ENCODE measurements around the gene PPP1R2B. TPM values are rescaled to one million over a fixed set of nuclear protein-coding genes. Genes with fewer than 3 reads are reported as not detected.

The PPP1R2B gene
- total and polyA plus RNA-seq, 2 experiments from 2014 or later: not detected

DNA sequence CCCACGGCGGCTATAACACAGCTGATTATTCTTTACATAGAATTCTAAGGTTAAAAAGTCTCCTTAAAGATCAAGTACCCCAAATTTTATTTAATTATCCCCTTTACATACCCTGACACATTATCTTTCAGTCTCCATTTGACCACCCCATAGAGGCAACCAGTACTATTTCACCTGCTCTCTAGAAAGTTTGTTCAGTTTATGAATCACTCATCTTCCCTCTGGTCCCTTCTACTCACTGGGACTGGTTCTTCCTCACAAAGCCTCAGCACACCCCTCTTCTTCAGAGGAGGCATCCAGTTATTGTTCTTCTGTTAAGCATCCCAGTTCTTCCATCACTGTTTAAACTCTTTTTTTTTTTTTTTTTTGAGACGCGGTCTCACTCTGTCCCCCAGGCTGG is 42.8 kb downstream of the PPP1R2B start:
- no peaks in the 10 kb centered on the region for H3K36me3 ChIP-seq
- TF ChIP-seq, protein P1, sequence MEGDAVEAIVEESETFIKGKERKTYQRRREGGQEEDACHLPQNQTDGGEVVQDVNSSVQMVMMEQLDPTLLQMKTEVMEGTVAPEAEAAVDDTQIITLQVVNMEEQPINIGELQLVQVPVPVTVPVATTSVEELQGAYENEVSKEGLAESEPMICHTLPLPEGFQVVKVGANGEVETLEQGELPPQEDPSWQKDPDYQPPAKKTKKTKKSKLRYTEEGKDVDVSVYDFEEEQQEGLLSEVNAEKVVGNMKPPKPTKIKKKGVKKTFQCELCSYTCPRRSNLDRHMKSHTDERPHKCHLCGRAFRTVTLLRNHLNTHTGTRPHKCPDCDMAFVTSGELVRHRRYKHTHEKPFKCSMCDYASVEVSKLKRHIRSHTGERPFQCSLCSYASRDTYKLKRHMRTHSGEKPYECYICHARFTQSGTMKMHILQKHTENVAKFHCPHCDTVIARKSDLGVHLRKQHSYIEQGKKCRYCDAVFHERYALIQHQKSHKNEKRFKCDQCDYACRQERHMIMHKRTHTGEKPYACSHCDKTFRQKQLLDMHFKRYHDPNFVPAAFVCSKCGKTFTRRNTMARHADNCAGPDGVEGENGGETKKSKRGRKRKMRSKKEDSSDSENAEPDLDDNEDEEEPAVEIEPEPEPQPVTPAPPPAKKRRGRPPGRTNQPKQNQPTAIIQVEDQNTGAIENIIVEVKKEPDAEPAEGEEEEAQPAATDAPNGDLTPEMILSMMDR (IDR thresholded peaks at IDR 0.05; ENCODE audit: low read depth, low read length): no peak
- no peak overlapping the region for H3K4me3 ChIP-seq
- H3K27me3 ChIP-seq: no peaks in the 10 kb centered on the region
- H3K4me1 ChIP-seq (ENCODE audit: low read depth): peaks cover 3% of the 10 kb centered on the region
- no peak for DNase-seq (ENCODE audit: low read depth in 1 of 2, low spot score in 1 of 2)
- no peaks in the 10 kb centered on the region for H3K9me3 ChIP-seq (ENCODE audit: low read depth)
- H3K27ac ChIP-seq: no peak overlapping the region

DNA sequence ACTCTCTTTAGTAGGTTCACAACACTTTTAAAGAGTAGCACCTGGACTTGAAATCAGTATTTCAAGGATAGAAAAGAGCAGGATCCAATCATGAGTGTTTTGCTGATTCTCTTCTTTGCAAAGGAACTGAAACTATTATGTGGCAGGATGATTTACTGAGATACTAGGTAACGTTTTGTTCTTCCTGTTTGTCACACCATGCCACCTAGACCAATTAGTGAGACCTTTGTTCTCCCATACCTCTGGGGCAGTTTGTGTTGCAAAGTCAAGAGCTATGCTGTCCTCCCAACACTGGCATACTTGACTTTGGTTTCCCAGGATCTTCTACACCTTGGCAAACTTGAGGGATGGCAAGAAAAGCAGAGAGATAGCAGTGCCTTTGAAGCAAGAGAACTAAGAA is 43.4 kb downstream of the PPP1R2B start:
- H3K36me3 ChIP-seq: no peaks in the 10 kb centered on the region
- peaks cover 3% of the 10 kb centered on the region for H3K4me1 ChIP-seq (ENCODE audit: low read depth)
- no peaks in the 10 kb centered on the region for H3K27me3 ChIP-seq
- TF ChIP-seq, protein P1 (IDR thresholded peaks at IDR 0.05; ENCODE audit: low read depth, low read length): no peak
- no peak for DNase-seq (ENCODE audit: low read depth in 1 of 2, low spot score in 1 of 2)
- H3K9me3 ChIP-seq (ENCODE audit: low read depth): no peaks in the 10 kb centered on the region
- H3K4me3 ChIP-seq: no peak overlapping the region
- no peak overlapping the region for H3K27ac ChIP-seq

DNA sequence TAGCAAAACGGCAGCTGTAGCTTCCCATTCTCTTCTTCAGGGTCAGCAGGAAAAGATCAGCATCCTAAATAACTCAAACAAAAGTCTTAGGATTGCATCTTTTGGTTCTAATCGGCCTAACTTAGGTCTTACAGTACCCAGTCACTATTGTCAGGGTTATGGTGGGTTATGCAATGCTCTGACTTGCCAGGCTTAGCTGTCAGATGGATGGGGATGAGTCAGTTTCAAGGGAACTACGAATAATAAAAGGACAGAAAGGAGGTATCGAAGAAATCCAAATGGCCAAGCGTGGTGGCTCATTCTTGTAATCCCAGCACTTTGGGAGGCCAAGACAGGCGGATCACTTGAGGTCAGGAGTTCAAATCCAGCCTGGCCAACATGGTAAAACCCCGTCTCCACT is 46.5 kb downstream of the PPP1R2B start:
- H3K4me1 ChIP-seq (ENCODE audit: low read depth): peaks cover 3% of the 10 kb centered on the region
- no peak overlapping the region for H3K4me3 ChIP-seq
- no peaks in the 10 kb centered on the region for H3K36me3 ChIP-seq
- TF ChIP-seq, protein P1 (IDR thresholded peaks at IDR 0.05; ENCODE audit: low read depth, low read length): no peak
- H3K27ac ChIP-seq: no peak overlapping the region
- DNase-seq (ENCODE audit: low read depth in 1 of 2, low spot score in 1 of 2): no peak
- no peaks in the 10 kb centered on the region for H3K27me3 ChIP-seq
- H3K9me3 ChIP-seq (ENCODE audit: low read depth): no peaks in the 10 kb centered on the region

Other genes with a start within 250 kb of the PPP1R2B start
- gene TIMD4, start 112.9 kb downstream of the PPP1R2B start, total RNA-seq: 0.18 TPM in 1 of 2 replicates, not detected in the other
- gene TIMD4, start 112.9 kb downstream of the PPP1R2B start, polyA plus RNA-seq: not detected in 2 replicates
- not detected in 2 replicates for gene HAVCR1, start 208.8 kb downstream of the PPP1R2B start, total RNA-seq
- not detected in 2 replicates for gene HAVCR1, start 208.8 kb downstream of the PPP1R2B start, polyA plus RNA-seq